ENCODE data around the gene CFAP70.

- no peak for TF ChIP-seq CTCF (IDR thresholded peaks at IDR 0.05)
- no peak for TF ChIP-seq POLR2AphosphoS5 (IDR thresholded peaks at IDR 0.05)
- TF ChIP-seq EP300 (IDR thresholded peaks at IDR 0.05), result no peak
- no peak for TF ChIP-seq POLR2A (IDR thresholded peaks at IDR 0.05)
Observed at GRCh38 chr10:73340121-73340520, 18.5 kb downstream of the CFAP70 start.
